Mesenchymal stem cell (in vitro differentiated cells and primary cell): ENCODE results near the gene SRGAP2B.
"Not testable (repeated sequence)": the region's sequence is repeated elsewhere in the genome, so short reads cannot be mapped to it uniquely, and the experiment has no call there.

Experiments
- DNase-seq: peaks from one replicate; pipeline ENCODE4 v3.0.0-alpha.2; 2013
- H2AFZ ChIP-seq: one replicate; pipeline ENCODE4 v1.6.1; 2013; ENCODE audit warnings: low read depth, mild to moderate bottlenecking, control low read depth, inconsistent platforms, low read length, moderate library complexity
- H2AK5ac ChIP-seq: 2 replicates; pipeline ENCODE4 v1.6.1; 2013; ENCODE audit warnings: low read length, moderate library complexity, mild to moderate bottlenecking, inconsistent platforms; ENCODE audit not compliant: severe bottlenecking
- H2BK120ac ChIP-seq: one replicate; pipeline ENCODE4 v1.6.1; 2013; ENCODE audit warnings: low read depth, mild to moderate bottlenecking, inconsistent platforms, low read length, moderate library complexity
- H2BK12ac ChIP-seq, 2 experiments: one replicate each; pipeline ENCODE4 v1.6.1; 2013; ENCODE audit warnings: inconsistent platforms in 2 of 2, low read length in 2 of 2, mild to moderate bottlenecking in 2 of 2, moderate library complexity in 2 of 2, control low read depth in 1 of 2
- H2BK15ac ChIP-seq: one replicate; pipeline ENCODE4 v1.6.1; 2013; ENCODE audit warnings: mild to moderate bottlenecking, low read depth, inconsistent platforms; ENCODE audit not compliant: poor library complexity, severe bottlenecking
- H2BK5ac ChIP-seq: 2 replicates; pipeline ENCODE4 v1.6.1; 2013; ENCODE audit warnings: low read depth, mild to moderate bottlenecking, low read length, control low read depth, inconsistent platforms; ENCODE audit not compliant: poor library complexity, severe bottlenecking
- H3K14ac ChIP-seq, 2 experiments: one replicate each; pipeline ENCODE4 v1.6.1; 2013; ENCODE audit warnings: inconsistent platforms in 2 of 2, low read length in 2 of 2, control low read depth in 1 of 2, mild to moderate bottlenecking in 1 of 2, moderate library complexity in 1 of 2
- H3K18ac ChIP-seq, 2 experiments: one replicate each; pipeline ENCODE4 v1.6.1; 2013; ENCODE audit warnings: inconsistent platforms in 2 of 2, low read length in 2 of 2, control low read depth in 1 of 2, low read depth in 1 of 2, mild to moderate bottlenecking in 1 of 2
- H3K23ac ChIP-seq, 2 experiments: one replicate each; pipeline ENCODE4 v1.6.1; 2013; ENCODE audit warnings: inconsistent platforms in 2 of 2, low read length in 2 of 2, mild to moderate bottlenecking in 2 of 2, moderate library complexity in 2 of 2, control low read depth in 1 of 2
- H3K27ac ChIP-seq: 2 replicates; pipeline ENCODE4 v1.5.1; 2013; ENCODE audit warnings: mild to moderate bottlenecking, moderate library complexity, low read length, control low read depth, inconsistent platforms; ENCODE audit not compliant: poor library complexity, severe bottlenecking
- H3K27me3 ChIP-seq, 2 experiments: 2 replicates each; pipeline versions ENCODE4 v1.6.1 to v1.7.0; 2013; ENCODE audit warnings: low read length in 2 of 2, mild to moderate bottlenecking in 2 of 2, moderate library complexity in 2 of 2, control low read depth in 1 of 2, inconsistent platforms in 1 of 2; ENCODE audit not compliant: control insufficient read depth in 1 of 2, insufficient read depth in 1 of 2
- H3K36me3 ChIP-seq, 2 experiments: 2 replicates each; pipeline versions ENCODE4 v1.6.1 to v1.7.0; 2013; ENCODE audit warnings: low read length in 2 of 2, control low read depth in 1 of 2, inconsistent platforms in 1 of 2, low read depth in 1 of 2, mild to moderate bottlenecking in 1 of 2; ENCODE audit not compliant: insufficient read depth in 2 of 2, control insufficient read depth in 1 of 2
- H3K4ac ChIP-seq, 2 experiments: one replicate each; pipeline ENCODE4 v1.6.1; 2013; ENCODE audit warnings: inconsistent platforms in 2 of 2, low read length in 2 of 2, mild to moderate bottlenecking in 2 of 2, moderate library complexity in 2 of 2, control low read depth in 1 of 2, low read depth in 1 of 2
- H3K4me1 ChIP-seq: 2 replicates; pipeline ENCODE4 v1.6.1; 2013; ENCODE audit warnings: low read depth, low read length, control low read depth; ENCODE audit not compliant: control insufficient read depth, insufficient read depth
- H3K4me2 ChIP-seq: 2 replicates; pipeline ENCODE4 v1.6.1; 2013; ENCODE audit warnings: low read length, mild to moderate bottlenecking, inconsistent platforms; ENCODE audit not compliant: poor library complexity, severe bottlenecking
- H3K4me3 ChIP-seq, 2 experiments: 2 replicates each; pipeline versions ENCODE4 v1.5.1 to v1.7.0; 2013; ENCODE audit warnings: low read length in 2 of 2, mild to moderate bottlenecking in 2 of 2, control low read depth in 1 of 2, low read depth in 1 of 2; ENCODE audit not compliant: insufficient read depth in 1 of 2
- H3K79me1 ChIP-seq: replicated peaks from 2 replicates; pipeline ENCODE4 v1.6.1; 2013; ENCODE audit warnings: mild to moderate bottlenecking, control low read depth, low read length, inconsistent platforms; ENCODE audit not compliant: poor library complexity, severe bottlenecking
- H3K9ac ChIP-seq: 2 replicates; pipeline ENCODE4 v1.7.0; 2013; ENCODE audit warnings: mild to moderate bottlenecking, low read length, moderate library complexity
- H3K9me3 ChIP-seq: 2 replicates; pipeline ENCODE4 v1.7.0; 2013; ENCODE audit warnings: mild to moderate bottlenecking, low read length; ENCODE audit not compliant: control insufficient read depth
- H4K8ac ChIP-seq: one replicate; pipeline ENCODE4 v1.6.1; 2013; ENCODE audit warnings: inconsistent platforms, mild to moderate bottlenecking, low read length, moderate library complexity
- H4K91ac ChIP-seq: one replicate; pipeline ENCODE4 v1.6.1; 2013; ENCODE audit warnings: mild to moderate bottlenecking, low read length, inconsistent platforms
- WGBS: methylation state at CpG from one replicate; pipeline ENCODE4 v1.1.7; 2013; ENCODE audit warnings: mixed read lengths; 5-methylcytosine and 5-hydroxymethylcytosine counted together

SRGAP2B gene

GRCh38 chr1:145101725-145102124 lies 6.6 kb upstream of the SRGAP2B start:
- H4K91ac ChIP-seq, H3K14ac ChIP-seq, H4K8ac ChIP-seq, H2AK5ac ChIP-seq, H2BK12ac ChIP-seq, H3K4me2 ChIP-seq, H3K4me3 ChIP-seq, H3K4ac ChIP-seq, H3K4me1 ChIP-seq, H3K23ac ChIP-seq, H3K27ac ChIP-seq, H2BK15ac ChIP-seq, H2BK5ac ChIP-seq, H3K18ac ChIP-seq, H3K9ac ChIP-seq, H3K79me1 ChIP-seq, H3K27me3 ChIP-seq, H2BK120ac ChIP-seq, H2AFZ ChIP-seq, H3K36me3 ChIP-seq, DNase-seq, H3K9me3 ChIP-seq: not testable (repeated sequence)
- no CpG with 5 or more reads among the region's 1 CpG for WGBS

- not testable (repeated sequence) for H2BK12ac ChIP-seq, H4K91ac ChIP-seq, H3K4me2 ChIP-seq, H2AFZ ChIP-seq, H3K23ac ChIP-seq, H2BK15ac ChIP-seq, H2BK5ac ChIP-seq, H2AK5ac ChIP-seq, H3K4me1 ChIP-seq, H4K8ac ChIP-seq, H3K9me3 ChIP-seq, H3K18ac ChIP-seq, H3K36me3 ChIP-seq, H3K27ac ChIP-seq, DNase-seq, H3K4ac ChIP-seq, H3K14ac ChIP-seq, H2BK120ac ChIP-seq, H3K79me1 ChIP-seq, H3K27me3 ChIP-seq
- Histone ChIP-seq H3K4me3 (peak overlapping the region; percentile 52 to 56), H3K9ac (peak overlapping the region; percentile 55)
- no CpG with 5 or more reads among the region's 46 CpGs for WGBS
Measured at GRCh38 chr1:145094655-145095211, 395 bp downstream of the SRGAP2B start.

GRCh38 chr1:145093517-145094149 lies 1.5 kb downstream of the SRGAP2B start:
- Histone ChIP-seq H3K9ac (peak overlapping the region; percentile 45), H3K4me3 (peak overlapping the region; percentile 18 to 53), H3K4me2 (peak overlapping the region; percentile 50)
- not testable (repeated sequence) for H4K8ac ChIP-seq, H3K79me1 ChIP-seq, H3K18ac ChIP-seq, H3K4ac ChIP-seq, H3K36me3 ChIP-seq, H3K27me3 ChIP-seq, H3K14ac ChIP-seq, H2BK5ac ChIP-seq, H2BK120ac ChIP-seq, H2BK12ac ChIP-seq, H4K91ac ChIP-seq, H2BK15ac ChIP-seq, H2AK5ac ChIP-seq, H2AFZ ChIP-seq, H3K4me1 ChIP-seq, H3K27ac ChIP-seq, H3K9me3 ChIP-seq, H3K23ac ChIP-seq
- WGBS: no CpG with 5 or more reads among the region's 47 CpGs
- DNase-seq: peak; percentile 16

- not testable (repeated sequence) for H2BK120ac ChIP-seq, H2BK5ac ChIP-seq, H3K9ac ChIP-seq, H3K4me1 ChIP-seq, DNase-seq, H2BK15ac ChIP-seq, H3K36me3 ChIP-seq, H4K8ac ChIP-seq, H2BK12ac ChIP-seq, H3K23ac ChIP-seq, H3K27me3 ChIP-seq, H3K4me2 ChIP-seq, H3K9me3 ChIP-seq, H4K91ac ChIP-seq, H3K18ac ChIP-seq, H3K14ac ChIP-seq, H3K79me1 ChIP-seq, H2AFZ ChIP-seq, H3K27ac ChIP-seq, H2AK5ac ChIP-seq, H3K4me3 ChIP-seq, H3K4ac ChIP-seq
- WGBS: 89% methylated on average over 2 of the region's 7 CpGs
Measured at GRCh38 chr1:145082483-145083255, 12.5 kb downstream of the SRGAP2B start.
